Measurements from ENCODE around the gene NME8.

Gene NME8

GRCh38 chr7:37853468-37853867 lies 5.1 kb downstream of the NME8 start:
- Histone ChIP-seq H2BK5ac (ENCODE audit: low read depth, low read length, poor library complexity, severe bottlenecking) (no peak overlapping the region), H2BK120ac (ENCODE audit: low read depth, low read length) (no peak overlapping the region), H3K9ac (ENCODE audit: low read length) (no peak overlapping the region), H3K18ac (ENCODE audit: low read depth in 1 of 2, low read length in 2 of 2) (no peak overlapping the region), H3K27ac (ENCODE audit: low read length, poor library complexity, severe bottlenecking) (no peak overlapping the region), H3K79me1 (replicated peaks; ENCODE audit: low read length, poor library complexity, severe bottlenecking) (no peaks in the 10 kb centered on the region), H3K4ac (ENCODE audit: low read depth in 1 of 2, low read length in 2 of 2) (no peak overlapping the region), H4K8ac (ENCODE audit: low read length) (no peak overlapping the region), H3K36me3 (ENCODE audit: control insufficient read depth in 1 of 2, insufficient read depth in 2 of 2, low read depth in 1 of 2, low read length in 2 of 2) (no peaks in the 10 kb centered on the region), H3K14ac (ENCODE audit: low read length in 2 of 2) (no peak overlapping the region), H3K4me3 (ENCODE audit: insufficient read depth in 1 of 2, low read depth in 1 of 2, low read length in 2 of 2) (no peak overlapping the region), H4K91ac (ENCODE audit: low read length) (no peak overlapping the region), H3K4me2 (ENCODE audit: low read length, poor library complexity, severe bottlenecking) (no peak overlapping the region), H3K9me3 (ENCODE audit: control insufficient read depth, low read length) (no peaks in the 10 kb centered on the region), H3K27me3 (ENCODE audit: control insufficient read depth in 1 of 2, insufficient read depth in 1 of 2, low read length in 2 of 2) (no peaks in the 10 kb centered on the region), H2BK12ac (ENCODE audit: low read length in 2 of 2) (no peak overlapping the region), H2BK15ac (ENCODE audit: low read depth, poor library complexity, severe bottlenecking) (no peak overlapping the region), H3K4me1 (ENCODE audit: control insufficient read depth, insufficient read depth, low read depth, low read length) (no peaks in the 10 kb centered on the region), H2AFZ (ENCODE audit: low read depth, low read length) (no peak overlapping the region), H3K23ac (ENCODE audit: low read length in 2 of 2) (no peak overlapping the region), H2AK5ac (ENCODE audit: low read length, severe bottlenecking) (no peak overlapping the region)
- DNase-seq, result no peak
- WGBS, result 33% methylated on average over 1 of the region's 2 CpGs

- no peaks in the 10 kb centered on the region for H3K4me1 ChIP-seq (ENCODE audit: control insufficient read depth, insufficient read depth, low read depth, low read length)
- H3K27ac ChIP-seq (ENCODE audit: low read length, poor library complexity, severe bottlenecking), result no peak overlapping the region
- H3K79me1 ChIP-seq (replicated peaks; ENCODE audit: low read length, poor library complexity, severe bottlenecking), result no peaks in the 10 kb centered on the region
- no peak overlapping the region for H3K4me3 ChIP-seq (ENCODE audit: insufficient read depth in 1 of 2, low read depth in 1 of 2, low read length in 2 of 2)
- no peak overlapping the region for H2AFZ ChIP-seq (ENCODE audit: low read depth, low read length)
- no peak overlapping the region for H2BK15ac ChIP-seq (ENCODE audit: low read depth, poor library complexity, severe bottlenecking)
- H2AK5ac ChIP-seq (ENCODE audit: low read length, severe bottlenecking), result no peak overlapping the region
- no peak overlapping the region for H4K8ac ChIP-seq (ENCODE audit: low read length)
- H3K23ac ChIP-seq (ENCODE audit: low read length in 2 of 2), result no peak overlapping the region
- H3K18ac ChIP-seq (ENCODE audit: low read depth in 1 of 2, low read length in 2 of 2), result no peak overlapping the region
- no peak overlapping the region for H3K4ac ChIP-seq (ENCODE audit: low read depth in 1 of 2, low read length in 2 of 2)
- DNase-seq, result no peak
- no peak overlapping the region for H3K9ac ChIP-seq (ENCODE audit: low read length)
- no peaks in the 10 kb centered on the region for H3K27me3 ChIP-seq (ENCODE audit: control insufficient read depth in 1 of 2, insufficient read depth in 1 of 2, low read length in 2 of 2)
- H3K14ac ChIP-seq (ENCODE audit: low read length in 2 of 2), result no peak overlapping the region
- H3K9me3 ChIP-seq (ENCODE audit: control insufficient read depth, low read length), result no peaks in the 10 kb centered on the region
- H3K36me3 ChIP-seq (ENCODE audit: control insufficient read depth in 1 of 2, insufficient read depth in 2 of 2, low read depth in 1 of 2, low read length in 2 of 2), result no peaks in the 10 kb centered on the region
- H3K4me2 ChIP-seq (ENCODE audit: low read length, poor library complexity, severe bottlenecking), result no peak overlapping the region
- no peak overlapping the region for H2BK12ac ChIP-seq (ENCODE audit: low read length in 2 of 2)
- no peak overlapping the region for H2BK120ac ChIP-seq (ENCODE audit: low read depth, low read length)
- no peak overlapping the region for H2BK5ac ChIP-seq (ENCODE audit: low read depth, low read length, poor library complexity, severe bottlenecking)
- 82% methylated on average over 5 of the region's 6 CpGs for WGBS
- no peak overlapping the region for H4K91ac ChIP-seq (ENCODE audit: low read length)
These were observed 33.7 kb downstream of the NME8 start for GRCh38 chr7:37882086-37882485.

GRCh38 chr7:37893359-37893758 lies 45.0 kb downstream of the NME8 start:
- Histone ChIP-seq H2AK5ac (ENCODE audit: low read length, severe bottlenecking) (no peak overlapping the region), H3K27ac (ENCODE audit: low read length, poor library complexity, severe bottlenecking) (no peak overlapping the region), H2AFZ (ENCODE audit: low read depth, low read length) (no peak overlapping the region), H3K9ac (ENCODE audit: low read length) (no peak overlapping the region), H3K4me1 (ENCODE audit: control insufficient read depth, insufficient read depth, low read depth, low read length) (peaks cover 2% of the 10 kb centered on the region), H4K91ac (ENCODE audit: low read length) (no peak overlapping the region), H2BK15ac (ENCODE audit: low read depth, poor library complexity, severe bottlenecking) (no peak overlapping the region), H3K4me2 (ENCODE audit: low read length, poor library complexity, severe bottlenecking) (no peak overlapping the region), H3K79me1 (replicated peaks; ENCODE audit: low read length, poor library complexity, severe bottlenecking) (no peaks in the 10 kb centered on the region), H3K18ac (ENCODE audit: low read depth in 1 of 2, low read length in 2 of 2) (no peak overlapping the region), H2BK5ac (ENCODE audit: low read depth, low read length, poor library complexity, severe bottlenecking) (no peak overlapping the region), H2BK120ac (ENCODE audit: low read depth, low read length) (no peak overlapping the region), H3K23ac (ENCODE audit: low read length in 2 of 2) (no peak overlapping the region), H3K14ac (ENCODE audit: low read length in 2 of 2) (no peak overlapping the region), H3K36me3 (ENCODE audit: control insufficient read depth in 1 of 2, insufficient read depth in 2 of 2, low read depth in 1 of 2, low read length in 2 of 2) (no peaks in the 10 kb centered on the region), H3K27me3 (ENCODE audit: control insufficient read depth in 1 of 2, insufficient read depth in 1 of 2, low read length in 2 of 2) (no peaks in the 10 kb centered on the region), H3K4ac (ENCODE audit: low read depth in 1 of 2, low read length in 2 of 2) (no peak overlapping the region), H2BK12ac (ENCODE audit: low read length in 2 of 2) (no peak overlapping the region), H3K9me3 (ENCODE audit: control insufficient read depth, low read length) (no peaks in the 10 kb centered on the region), H4K8ac (ENCODE audit: low read length) (no peak overlapping the region), H3K4me3 (ENCODE audit: insufficient read depth in 1 of 2, low read depth in 1 of 2, low read length in 2 of 2) (no peak overlapping the region)
- DNase-seq, result no peak

GRCh38 chr7:37894671-37895070 lies 46.3 kb downstream of the NME8 start:
- no peak overlapping the region for H2BK15ac ChIP-seq (ENCODE audit: low read depth, poor library complexity, severe bottlenecking)
- H3K36me3 ChIP-seq (ENCODE audit: control insufficient read depth in 1 of 2, insufficient read depth in 2 of 2, low read depth in 1 of 2, low read length in 2 of 2), result no peaks in the 10 kb centered on the region
- no peaks in the 10 kb centered on the region for H3K9me3 ChIP-seq (ENCODE audit: control insufficient read depth, low read length)
- no peaks in the 10 kb centered on the region for H3K27me3 ChIP-seq (ENCODE audit: control insufficient read depth in 1 of 2, insufficient read depth in 1 of 2, low read length in 2 of 2)
- no peak overlapping the region for H3K18ac ChIP-seq (ENCODE audit: low read depth in 1 of 2, low read length in 2 of 2)
- no peak overlapping the region for H2BK5ac ChIP-seq (ENCODE audit: low read depth, low read length, poor library complexity, severe bottlenecking)
- H3K23ac ChIP-seq (ENCODE audit: low read length in 2 of 2), result no peak overlapping the region
- no peak overlapping the region for H2BK120ac ChIP-seq (ENCODE audit: low read depth, low read length)
- no peak overlapping the region for H2AK5ac ChIP-seq (ENCODE audit: low read length, severe bottlenecking)
- no peak overlapping the region for H3K4ac ChIP-seq (ENCODE audit: low read depth in 1 of 2, low read length in 2 of 2)
- no peak overlapping the region for H2BK12ac ChIP-seq (ENCODE audit: low read length in 2 of 2)
- no peak overlapping the region for H4K8ac ChIP-seq (ENCODE audit: low read length)
- H3K14ac ChIP-seq (ENCODE audit: low read length in 2 of 2), result no peak overlapping the region
- H2AFZ ChIP-seq (ENCODE audit: low read depth, low read length), result no peak overlapping the region
- H3K9ac ChIP-seq (ENCODE audit: low read length), result no peak overlapping the region
- no peak overlapping the region for H3K4me3 ChIP-seq (ENCODE audit: insufficient read depth in 1 of 2, low read depth in 1 of 2, low read length in 2 of 2)
- peaks cover 2% of the 10 kb centered on the region for H3K4me1 ChIP-seq (ENCODE audit: control insufficient read depth, insufficient read depth, low read depth, low read length)
- WGBS, result 64% methylated on average over 1 of the region's 3 CpGs
- no peak overlapping the region for H4K91ac ChIP-seq (ENCODE audit: low read length)
- H3K27ac ChIP-seq (ENCODE audit: low read length, poor library complexity, severe bottlenecking), result no peak overlapping the region
- H3K4me2 ChIP-seq (ENCODE audit: low read length, poor library complexity, severe bottlenecking), result no peak overlapping the region
- DNase-seq, result no peak
- H3K79me1 ChIP-seq (replicated peaks; ENCODE audit: low read length, poor library complexity, severe bottlenecking), result no peaks in the 10 kb centered on the region
